T1000 (cell line): ENCODE measurements around the gene DICER1.

Experiments
- DNase-seq: peaks from one replicate; lab custom pipeline; 2025; ENCODE audit warnings: mixed read lengths; lab: John Stamatoyannopoulos, UW

Gene DICER1

GRCh38 chr14:95040708-95041476, 116.4 kb downstream of the DICER1 start:
- DNase-seq, result no peak

- DNase-seq, result no peak
Observed at GRCh38 chr14:95039993-95040348, 117.4 kb downstream of the DICER1 start.

- no peak for DNase-seq
Observed at GRCh38 chr14:95039259-95039992, 117.9 kb downstream of the DICER1 start.

- no peak for DNase-seq
Observed at GRCh38 chr14:95038521-95039250, 118.6 kb downstream of the DICER1 start.

- DNase-seq, result no peak
Observed at GRCh38 chr14:95037273-95037672, 120.1 kb downstream of the DICER1 start.
